SK-N-MC (cell line): ENCODE data around the gene ADGRG3.

Experiments used
- DNase-seq: peaks from one replicate; pipeline ENCODE4 v3.0.0-alpha.2; 2011; ENCODE audit warnings: low read depth, low spot score
- H3K27ac ChIP-seq: fragments of 200-600 bp; sonication (generic); 2 replicates; pipeline ENCODE4 v1.5.1; 2016; ENCODE audit warnings: mixed run types
- H3K36me3 ChIP-seq: fragments of 200-600 bp; sonication (generic); 2 replicates; pipeline ENCODE4 v1.6.1; 2017; ENCODE audit warnings: antibody characterized with exemption, low read length, mixed read lengths; ENCODE audit not compliant: insufficient read depth
- H3K4me3 ChIP-seq: fragments of 200-600 bp; sonication (generic); 2 replicates; pipeline ENCODE4 v1.5.1; 2016
- H3K9ac ChIP-seq: fragments of 200-600 bp; sonication (generic); 2 replicates; pipeline ENCODE4 v1.8.0; 2017; ENCODE audit warnings: mixed run types, mixed read lengths; ENCODE audit not compliant: insufficient read length
- H3K9me3 ChIP-seq: fragments of 200-600 bp; sonication (generic); 2 replicates; pipeline ENCODE4 v1.6.1; 2017; ENCODE audit warnings: low read depth, mild to moderate bottlenecking, antibody characterized with exemption, low read length, moderate library complexity, mixed read lengths
- EZH2 ChIP-seq: fragments of 200-600 bp; sonication (generic); IDR thresholded peaks from one replicate; pipeline ENCODE4 v1.6.1; 2017; ENCODE audit warnings: antibody characterized with exemption
- FOXP2 ChIP-seq: optimal IDR thresholded peaks from 2 replicates; pipeline ENCODE3; 2011; ENCODE audit warnings: mild to moderate bottlenecking, moderate library complexity; ENCODE audit not compliant: insufficient read depth; ENCODE audit errors: extremely low read length, control extremely low read depth
- POLR2AphosphoS5 ChIP-seq: IDR thresholded peaks from 2 replicates; pipeline ENCODE4 v1.6.1; 2012; ENCODE audit warnings: mild to moderate bottlenecking, low read depth, low read length, borderline replicate concordance

ADGRG3 gene

DNA sequence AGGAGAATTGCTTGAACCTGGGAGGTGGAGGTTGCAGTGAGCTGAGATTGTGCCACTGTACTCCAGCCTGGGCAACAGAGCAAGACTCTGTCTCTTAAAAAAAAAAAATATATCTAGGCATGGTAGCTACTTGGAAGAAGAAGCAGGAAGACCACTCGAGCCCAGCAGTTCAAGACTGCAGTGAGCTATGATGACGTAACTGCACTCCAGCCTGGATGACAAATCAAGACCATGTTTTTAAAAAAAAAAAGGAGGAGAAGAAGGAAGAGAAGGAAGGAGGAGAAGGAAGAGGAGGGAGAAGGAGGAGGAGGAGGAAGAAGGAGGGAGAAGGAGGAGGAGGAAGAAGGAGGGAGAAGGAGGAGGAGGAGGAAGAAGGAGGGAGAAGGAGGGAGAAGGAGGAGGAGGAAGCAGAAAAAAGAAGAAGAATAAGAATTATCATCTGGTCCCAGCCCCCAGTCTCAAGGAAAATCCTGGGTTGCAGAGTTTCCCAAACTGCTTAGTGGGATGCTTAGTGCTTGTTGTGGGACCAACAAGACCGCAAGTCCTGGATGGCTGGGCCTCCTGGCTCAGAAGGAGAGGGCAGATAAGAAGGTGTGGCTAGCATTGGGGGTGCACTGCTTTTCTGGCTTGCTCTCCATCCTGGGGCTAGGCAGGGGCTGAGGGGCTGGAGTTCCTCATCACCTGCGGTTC, 22.8 kb downstream of the ADGRG3 start:
- no peak overlapping the region for H3K27ac ChIP-seq
- no peaks in the 10 kb centered on the region for H3K9me3 ChIP-seq
- DNase-seq = no peak
- H3K36me3 ChIP-seq = no peaks in the 10 kb centered on the region
- no peak overlapping the region for H3K4me3 ChIP-seq
- no peak overlapping the region for H3K9ac ChIP-seq
- no peak for TF ChIP-seq FOXP2
- TF ChIP-seq POLR2AphosphoS5 = no peak
- TF ChIP-seq EZH2 = no peak

DNA sequence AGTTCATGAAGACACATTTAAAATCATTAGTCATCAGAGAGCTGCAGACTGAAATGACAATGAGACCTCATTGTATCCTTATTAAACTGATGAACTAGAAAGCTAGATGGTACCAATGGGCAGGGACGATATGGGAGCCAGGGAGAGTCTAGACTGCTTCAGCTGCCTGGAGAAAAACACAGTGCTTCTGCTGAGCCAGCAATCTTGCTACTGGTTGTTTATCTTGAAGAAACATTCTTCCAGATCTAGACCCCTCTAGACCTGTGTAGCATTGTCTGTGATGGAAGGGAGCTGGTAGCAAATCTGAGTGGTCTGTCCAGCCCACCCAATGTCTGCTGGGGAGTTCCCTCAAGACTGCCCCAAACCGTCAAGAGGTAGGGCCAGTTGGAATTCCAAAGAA, 24.5 kb downstream of the ADGRG3 start:
- Histone ChIP-seq H3K9ac (no peak overlapping the region), H3K36me3 (no peaks in the 10 kb centered on the region), H3K9me3 (no peaks in the 10 kb centered on the region), H3K27ac (no peak overlapping the region), H3K4me3 (no peak overlapping the region)
- TF ChIP-seq EZH2 = no peak
- TF ChIP-seq POLR2AphosphoS5 = no peak
- TF ChIP-seq FOXP2 = no peak
- DNase-seq = no peak

- DNase-seq = no peak
- Histone ChIP-seq H3K9ac (no peak overlapping the region), H3K27ac (no peak overlapping the region), H3K9me3 (no peaks in the 10 kb centered on the region), H3K4me3 (no peak overlapping the region), H3K36me3 (no peaks in the 10 kb centered on the region)
- TF ChIP-seq FOXP2 (no peak), POLR2AphosphoS5 (no peak), EZH2 (no peak)
These were observed 25.4 kb downstream of the ADGRG3 start for GRCh38 chr16:57693550-57693949.

- no peaks in the 10 kb centered on the region for H3K36me3 ChIP-seq
- TF ChIP-seq FOXP2 (no peak), POLR2AphosphoS5 (no peak), EZH2 (no peak)
- no peak for DNase-seq
- no peaks in the 10 kb centered on the region for H3K9me3 ChIP-seq
- no peak overlapping the region for H3K9ac ChIP-seq
- H3K4me3 ChIP-seq = peak overlapping the region; percentile 49; the same call in 1 of the 2 replicates
- H3K27ac ChIP-seq = no peak overlapping the region
These were observed 26.2 kb downstream of the ADGRG3 start for GRCh38 chr16:57694231-57694724.

- Histone ChIP-seq H3K27ac (no peak within 1 kb of the TSS), H3K36me3 (no peaks in the 10 kb centered on the region), H3K4me3 (peak within 1 kb of the TSS; percentile 49), H3K9ac (no peak within 1 kb of the TSS), H3K9me3 (no peaks in the 10 kb centered on the region)
- DNase-seq = no peak
- TF ChIP-seq EZH2 (no peak), POLR2AphosphoS5 (no peak), FOXP2 (no peak)
These were observed 26.9 kb downstream of the ADGRG3 start, which contains the start of gene DRC7 for GRCh38 chr16:57694725-57695679. DRC7 (plus strand) TSS chr16:57694806; CDS start chr16:57697950, 3,144 bp downstream.

- DNase-seq = no peak
- no peak overlapping the region for H3K27ac ChIP-seq
- no peak overlapping the region for H3K9ac ChIP-seq
- TF ChIP-seq FOXP2 (no peak), EZH2 (no peak), POLR2AphosphoS5 (no peak)
- no peaks in the 10 kb centered on the region for H3K9me3 ChIP-seq
- no peak overlapping the region for H3K4me3 ChIP-seq
- no peaks in the 10 kb centered on the region for H3K36me3 ChIP-seq
These were observed 27.6 kb downstream of the ADGRG3 start for GRCh38 chr16:57695680-57696069.

DNA sequence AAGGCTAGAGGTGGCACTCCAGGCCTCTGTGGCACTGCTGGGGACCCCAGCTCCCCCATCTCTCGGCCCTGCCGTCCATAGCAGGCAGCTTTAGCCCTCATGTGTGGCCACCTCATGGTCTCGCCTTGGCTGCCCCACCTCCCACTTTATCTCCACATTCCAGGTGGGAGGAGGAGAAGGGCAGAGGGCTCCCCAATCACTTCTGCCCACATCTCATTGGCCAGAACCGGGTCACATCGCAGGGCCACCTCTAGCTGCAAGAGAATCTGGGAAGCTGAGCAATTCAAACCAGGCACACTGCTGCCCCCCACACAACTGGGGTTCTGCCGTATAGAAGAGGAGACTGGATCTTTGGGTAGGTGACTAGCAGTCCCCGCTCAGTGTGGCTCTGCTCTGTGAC, 28.1 kb downstream of the ADGRG3 start:
- Histone ChIP-seq H3K4me3 (no peak overlapping the region), H3K36me3 (no peaks in the 10 kb centered on the region), H3K9ac (no peak overlapping the region), H3K27ac (no peak overlapping the region), H3K9me3 (no peaks in the 10 kb centered on the region)
- no peak for TF ChIP-seq FOXP2
- TF ChIP-seq POLR2AphosphoS5 = no peak
- TF ChIP-seq EZH2 = no peak
- DNase-seq = no peak

GRCh38 chr16:57697896-57698537, 29.9 kb downstream of the ADGRG3 start:
- no peak for DNase-seq
- Histone ChIP-seq H3K4me3 (no peak overlapping the region), H3K9me3 (no peaks in the 10 kb centered on the region), H3K9ac (no peak overlapping the region), H3K27ac (no peak overlapping the region), H3K36me3 (no peaks in the 10 kb centered on the region)
- TF ChIP-seq EZH2 (no peak), FOXP2 (no peak), POLR2AphosphoS5 (no peak)
